Progenitor cell of endocrine pancreas (in vitro differentiated cells): Measurements from ENCODE around the gene CYP19A1. TPM values are rescaled to one million over a fixed set of nuclear protein-coding genes. Genes with fewer than 3 reads are reported as not detected.

Experiments
- DNase-seq: peaks from one replicate; pipeline ENCODE4 v3.0.0; 2021; ENCODE audit warnings: low spot score; ENCODE audit not compliant: unreplicated experiment
- H3K27ac Mint-ChIP-seq: 2 replicates; pipeline ENCODE4 v1.8.0; 2021; ENCODE audit warnings: mild to moderate bottlenecking, moderate library complexity, mixed read lengths
- H3K27me3 Mint-ChIP-seq: 2 replicates; pipeline ENCODE4 v1.8.0; 2021; ENCODE audit warnings: mixed read lengths
- H3K36me3 Mint-ChIP-seq: 2 replicates; pipeline ENCODE4 v1.8.0; 2022; ENCODE audit warnings: mixed read lengths; ENCODE audit not compliant: insufficient read depth
- H3K4me1 Mint-ChIP-seq: 2 replicates; pipeline ENCODE4 v1.8.0; 2021; ENCODE audit warnings: low read depth, mixed read lengths
- H3K4me3 Mint-ChIP-seq: 2 replicates; pipeline ENCODE4 v1.8.0; 2021; ENCODE audit warnings: low read depth, mild to moderate bottlenecking, moderate library complexity, mixed read lengths
- H3K9me3 Mint-ChIP-seq: 2 replicates; pipeline ENCODE4 v1.8.0; 2021; ENCODE audit warnings: low read depth, mixed read lengths
- CTCF ChIP-seq: fragments of 200-600 bp; sonication (generic); IDR thresholded peaks from one replicate; pipeline ENCODE4 v1.5.0; 2021; ENCODE audit warnings: antibody characterized with exemption, mild to moderate bottlenecking; ENCODE audit not compliant: unreplicated experiment
- total RNA-seq: library from RNA; stranded (reverse); gene quantifications from 2 replicates; pipeline ENCODE4 v1.2.1, GENCODE V29; 2021

The CYP19A1 gene
- total RNA-seq, 1 donor from 2014 or later = not detected

- H3K9me3 Mint-ChIP-seq = no peaks in the 10 kb centered on the region
- H3K27me3 Mint-ChIP-seq = peaks cover 12% of the 10 kb centered on the region
- no peak for DNase-seq
- H3K4me1 Mint-ChIP-seq = peaks cover 3% of the 10 kb centered on the region
- TF ChIP-seq CTCF = no peak
- no peak overlapping the region for H3K27ac Mint-ChIP-seq
- H3K36me3 Mint-ChIP-seq = no peaks in the 10 kb centered on the region
- H3K4me3 Mint-ChIP-seq = no peak overlapping the region
These were observed 151.5 kb downstream of the CYP19A1 start for GRCh38 chr15:51186891-51187290.

GRCh38 chr15:51186181-51186705 is 152.2 kb downstream of the CYP19A1 start:
- DNase-seq = no peak
- Mint-ChIP-seq H3K4me1 (peaks cover 3% of the 10 kb centered on the region), H3K27ac (no peak overlapping the region), H3K27me3 (peaks cover 6% of the 10 kb centered on the region), H3K36me3 (no peaks in the 10 kb centered on the region), H3K4me3 (no peak overlapping the region), H3K9me3 (no peaks in the 10 kb centered on the region)
- TF ChIP-seq CTCF = no peak

- no peak for DNase-seq
- Mint-ChIP-seq H3K27ac (no peak overlapping the region), H3K4me1 (peaks cover 3% of the 10 kb centered on the region), H3K36me3 (no peaks in the 10 kb centered on the region), H3K27me3 (peaks cover 6% of the 10 kb centered on the region), H3K9me3 (no peaks in the 10 kb centered on the region), H3K4me3 (no peak overlapping the region)
- no peak for TF ChIP-seq CTCF
These were observed 152.9 kb downstream of the CYP19A1 start for GRCh38 chr15:51185213-51186159.

- Mint-ChIP-seq H3K9me3 (no peaks in the 10 kb centered on the region), H3K27me3 (peaks cover 4% of the 10 kb centered on the region), H3K27ac (no peak overlapping the region), H3K4me3 (no peak overlapping the region), H3K4me1 (peaks cover 3% of the 10 kb centered on the region), H3K36me3 (no peaks in the 10 kb centered on the region)
- TF ChIP-seq CTCF = no peak
- DNase-seq = no peak
These were observed 153.8 kb downstream of the CYP19A1 start for GRCh38 chr15:51184627-51185026.

- H3K36me3 Mint-ChIP-seq = no peaks in the 10 kb centered on the region
- no peak overlapping the region for H3K27ac Mint-ChIP-seq
- no peak overlapping the region for H3K4me3 Mint-ChIP-seq
- H3K9me3 Mint-ChIP-seq = no peaks in the 10 kb centered on the region
- peaks cover 4% of the 10 kb centered on the region for H3K27me3 Mint-ChIP-seq
- DNase-seq = no peak
- TF ChIP-seq CTCF = no peak
- peaks cover 3% of the 10 kb centered on the region for H3K4me1 Mint-ChIP-seq
These were observed 155.3 kb downstream of the CYP19A1 start for GRCh38 chr15:51183076-51183475.
